Cardiac fibroblast (primary cell): Measurements from ENCODE around the gene HERC3.

Experiments used
- DNase-seq, 2 donors: peaks; one replicate each; pipeline versions ENCODE4 v3.0.0 to v3.0.0-alpha.2; 2010; ENCODE audit warnings: low read depth in 2 of 2
- H3K4me3 ChIP-seq, 2 donors: replicated peaks in 1 of 2; 1 replicate in 1 of 2; 2 replicates in 1 of 2; pipeline ENCODE4 v1.5.1; 2011; ENCODE audit warnings: low read depth in 2 of 2, low read length in 2 of 2, mild to moderate bottlenecking in 2 of 2, moderate library complexity in 1 of 2
- CTCF ChIP-seq: IDR thresholded peaks from one replicate; pipeline ENCODE4 v1.5.1; 2011; ENCODE audit warnings: low read depth, mild to moderate bottlenecking, low read length, inconsistent platforms

HERC3 gene

GRCh38 chr4:88693792-88694191 is 101.5 kb downstream of the HERC3 start:
- H3K4me3 ChIP-seq: no peak overlapping the region
- DNase-seq: no peak
- TF ChIP-seq CTCF: no peak

GRCh38 chr4:88696630-88697029 is 104.3 kb downstream of the HERC3 start:
- peak; percentile 10 to 23 for DNase-seq
- TF ChIP-seq CTCF: no peak
- peak overlapping the region; percentile 68 to 78 for H3K4me3 ChIP-seq

GRCh38 chr4:88697141-88697540 is 104.9 kb downstream of the HERC3 start:
- H3K4me3 ChIP-seq: peak overlapping the region; percentile 68 to 78
- TF ChIP-seq CTCF: no peak
- DNase-seq: peak; percentile 30 to 53

- TF ChIP-seq CTCF: no peak
- peak; percentile 71 to 84 for DNase-seq
- H3K4me3 ChIP-seq: peak within 1 kb of the TSS; percentile 68 to 78
Observed at GRCh38 chr4:88697588-88698329, 105.5 kb downstream of the HERC3 start, which contains the start of gene NAP1L5. TSS of gene NAP1L5 (minus strand) at chr4:88697829. CDS start at chr4:88697754, 75 bp downstream.

GRCh38 chr4:88698519-88698918 is 106.2 kb downstream of the HERC3 start:
- no peak for TF ChIP-seq CTCF

GRCh38 chr4:88702782-88703181 is 110.5 kb downstream of the HERC3 start:
- no peak for DNase-seq
- no peak overlapping the region for H3K4me3 ChIP-seq
- TF ChIP-seq CTCF: no peak

More at GRCh38 chr4:88698519-88698918, 106.2 kb downstream of the HERC3 start:
- H3K4me3 ChIP-seq: no peak overlapping the region
- no peak for DNase-seq

GRCh38 chr4:88705223-88705622 is 112.9 kb downstream of the HERC3 start:
- H3K4me3 ChIP-seq: no peak overlapping the region
- TF ChIP-seq CTCF: no peak
- no peak for DNase-seq
